Measurements from ENCODE around the gene TEX14.
A peak's percentile ranks its signal among the peaks of the same experiment; 100 is the strongest.

TEX14 gene

DNA sequence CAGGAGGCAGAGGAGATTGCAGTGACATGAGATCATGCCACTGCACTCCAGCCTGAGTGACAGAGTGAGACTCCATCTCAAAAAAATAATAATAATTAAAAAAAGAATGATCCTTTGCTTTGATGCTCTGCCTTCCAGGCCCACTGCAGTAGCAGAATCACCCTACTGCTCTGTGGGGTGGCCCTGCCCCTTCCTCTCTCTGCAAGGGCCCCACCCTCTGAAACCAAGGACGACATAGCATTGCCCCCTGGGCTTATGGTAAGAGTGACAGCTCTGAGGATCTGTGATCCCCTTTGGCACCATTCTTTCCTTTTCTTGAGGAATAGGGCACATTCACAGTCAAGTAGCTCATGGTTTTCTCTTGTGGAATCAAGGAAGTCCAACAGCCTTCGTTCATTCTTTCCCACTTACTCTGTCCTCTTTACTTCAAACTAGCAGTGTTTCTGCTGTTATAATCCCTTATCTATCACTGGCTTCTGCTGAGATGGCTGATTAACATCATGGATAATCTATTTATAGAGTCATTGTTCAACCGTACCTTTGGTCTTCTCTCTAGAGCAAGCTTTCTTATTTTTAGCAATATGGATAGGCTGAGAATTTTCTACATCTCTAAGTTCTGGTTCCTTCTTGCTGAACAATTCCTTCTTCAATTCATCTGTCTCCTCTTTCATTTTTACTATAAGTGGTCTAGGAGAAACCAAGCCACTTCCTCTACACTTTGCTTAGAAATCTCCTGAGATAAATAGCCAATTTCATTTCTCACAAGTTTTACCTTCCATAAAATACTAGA is 14.7 kb upstream of the TEX14 start:
- Histone ChIP-seq H3K27me3 (ENCODE audit: control insufficient read depth, insufficient read depth, low read length) (no peaks in the 10 kb centered on the region), H3K36me3 (ENCODE audit: control insufficient read depth, insufficient read depth, low read length) (no peaks in the 10 kb centered on the region), H3K4me3 (ENCODE audit: low read length) (no peak overlapping the region), H3K27ac (ENCODE audit: low read length) (no peak overlapping the region), H3K9me3 (ENCODE audit: control insufficient read depth, insufficient read depth, low read length) (no peaks in the 10 kb centered on the region), H3K4me1 (ENCODE audit: control insufficient read depth, insufficient read depth, low read length) (no peaks in the 10 kb centered on the region)
- WGBS (ENCODE audit: insufficient coverage, insufficient read length), result no CpG with 5 or more reads among the region's 3 CpGs
- no peak for DNase-seq (ENCODE audit: low read depth, low spot score)

DNA sequence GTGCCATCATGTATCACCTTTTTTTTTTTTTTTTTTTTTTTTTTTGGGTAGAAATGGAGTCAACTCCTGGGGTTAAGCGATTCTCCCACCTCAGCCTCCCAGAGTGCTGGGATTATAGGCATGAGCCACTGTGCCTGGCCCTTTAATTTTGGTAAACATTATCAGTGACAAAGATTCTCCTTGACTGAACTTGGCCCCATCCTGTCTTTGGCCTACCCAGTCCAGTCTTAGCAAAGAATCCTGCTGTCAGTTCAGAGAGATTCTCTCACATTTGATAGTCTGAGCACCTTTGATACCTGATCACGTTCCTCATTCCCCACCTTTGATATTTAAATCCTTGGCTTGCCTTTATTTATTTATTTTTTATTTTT is 12.1 kb upstream of the TEX14 start:
- H3K27me3 ChIP-seq (ENCODE audit: control insufficient read depth, insufficient read depth, low read length), result no peaks in the 10 kb centered on the region
- WGBS (ENCODE audit: insufficient coverage, insufficient read length), result no CpG with 5 or more reads among the region's 2 CpGs
- H3K36me3 ChIP-seq (ENCODE audit: control insufficient read depth, insufficient read depth, low read length), result no peaks in the 10 kb centered on the region
- no peaks in the 10 kb centered on the region for H3K9me3 ChIP-seq (ENCODE audit: control insufficient read depth, insufficient read depth, low read length)
- no peak overlapping the region for H3K4me3 ChIP-seq (ENCODE audit: low read length)
- H3K27ac ChIP-seq (ENCODE audit: low read length), result no peak overlapping the region
- H3K4me1 ChIP-seq (ENCODE audit: control insufficient read depth, insufficient read depth, low read length), result no peaks in the 10 kb centered on the region
- no peak for DNase-seq (ENCODE audit: low read depth, low spot score)

DNA sequence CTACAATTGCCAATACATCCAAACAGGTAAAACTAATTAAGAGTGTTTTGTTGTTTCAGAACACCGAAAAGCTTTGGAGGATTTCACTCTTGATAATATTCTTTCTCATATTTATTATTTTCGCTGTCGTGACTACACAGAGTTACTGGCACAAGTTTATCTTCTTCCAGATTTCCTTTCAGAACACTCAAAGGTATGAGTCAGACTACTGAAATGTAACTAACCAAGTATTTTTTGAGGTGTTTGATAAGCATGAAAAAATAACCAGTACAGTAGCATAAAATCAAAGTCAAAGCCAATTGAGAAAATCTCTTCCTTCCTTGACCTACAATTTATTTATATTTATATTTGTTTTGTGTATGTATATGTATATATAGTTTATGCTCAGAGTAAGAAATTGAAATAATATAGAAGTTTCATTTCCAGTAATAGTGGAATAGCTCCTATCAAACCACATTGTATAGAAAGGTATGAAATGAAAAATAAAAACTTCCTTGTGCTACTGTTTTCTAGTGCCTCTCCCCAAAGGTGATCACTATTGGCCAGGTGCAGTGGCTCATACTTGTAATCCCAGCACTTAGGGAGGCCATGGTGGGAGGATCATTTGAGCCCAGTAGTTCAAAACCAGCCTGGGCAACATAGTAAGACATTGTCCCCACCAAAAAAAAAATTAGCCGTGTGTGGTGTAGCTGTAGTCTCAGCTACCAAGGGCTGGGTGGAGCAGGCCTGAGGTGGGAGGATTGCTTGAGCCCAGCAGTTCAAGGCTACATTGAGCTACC is 11.5 kb upstream of the TEX14 start:
- Histone ChIP-seq H3K27me3 (ENCODE audit: control insufficient read depth, insufficient read depth, low read length) (no peaks in the 10 kb centered on the region), H3K4me3 (ENCODE audit: low read length) (no peak overlapping the region), H3K9me3 (ENCODE audit: control insufficient read depth, insufficient read depth, low read length) (no peaks in the 10 kb centered on the region), H3K36me3 (ENCODE audit: control insufficient read depth, insufficient read depth, low read length) (no peaks in the 10 kb centered on the region), H3K4me1 (ENCODE audit: control insufficient read depth, insufficient read depth, low read length) (no peaks in the 10 kb centered on the region), H3K27ac (ENCODE audit: low read length) (no peak overlapping the region)
- no CpG with 5 or more reads among the region's 4 CpGs for WGBS (ENCODE audit: insufficient coverage, insufficient read length)
- DNase-seq (ENCODE audit: low read depth, low spot score), result no peak

DNA sequence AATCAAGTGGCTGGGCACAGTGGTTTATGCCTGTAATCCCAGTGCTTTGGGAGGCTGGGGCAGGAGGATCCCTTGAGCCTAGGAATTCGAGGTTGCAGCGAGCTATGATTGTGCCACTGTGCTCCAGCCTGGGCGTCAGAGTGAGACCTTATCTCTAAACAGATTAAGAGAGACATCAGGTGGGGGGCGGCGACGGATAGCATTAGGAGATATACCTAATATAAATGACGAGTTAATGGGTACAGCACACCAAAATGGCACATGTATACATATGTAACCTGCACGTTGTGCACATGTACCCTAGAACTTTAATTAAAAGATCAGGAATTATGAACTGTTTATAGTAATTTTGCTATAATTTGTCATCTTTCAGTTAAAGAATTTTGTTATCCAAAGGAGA is 10.9 kb upstream of the TEX14 start:
- no peaks in the 10 kb centered on the region for H3K36me3 ChIP-seq (ENCODE audit: control insufficient read depth, insufficient read depth, low read length)
- H3K9me3 ChIP-seq (ENCODE audit: control insufficient read depth, insufficient read depth, low read length), result no peaks in the 10 kb centered on the region
- no CpG with 5 or more reads among the region's 8 CpGs for whole genome bisulfite sequencing (ENCODE audit: insufficient coverage, insufficient read length)
- DNase-seq (ENCODE audit: low read depth, low spot score), result no peak
- H3K27ac ChIP-seq (ENCODE audit: low read length), result no peak overlapping the region
- H3K4me1 ChIP-seq (ENCODE audit: control insufficient read depth, insufficient read depth, low read length), result no peaks in the 10 kb centered on the region
- no peak overlapping the region for H3K4me3 ChIP-seq (ENCODE audit: low read length)
- no peaks in the 10 kb centered on the region for H3K27me3 ChIP-seq (ENCODE audit: control insufficient read depth, insufficient read depth, low read length)

DNA sequence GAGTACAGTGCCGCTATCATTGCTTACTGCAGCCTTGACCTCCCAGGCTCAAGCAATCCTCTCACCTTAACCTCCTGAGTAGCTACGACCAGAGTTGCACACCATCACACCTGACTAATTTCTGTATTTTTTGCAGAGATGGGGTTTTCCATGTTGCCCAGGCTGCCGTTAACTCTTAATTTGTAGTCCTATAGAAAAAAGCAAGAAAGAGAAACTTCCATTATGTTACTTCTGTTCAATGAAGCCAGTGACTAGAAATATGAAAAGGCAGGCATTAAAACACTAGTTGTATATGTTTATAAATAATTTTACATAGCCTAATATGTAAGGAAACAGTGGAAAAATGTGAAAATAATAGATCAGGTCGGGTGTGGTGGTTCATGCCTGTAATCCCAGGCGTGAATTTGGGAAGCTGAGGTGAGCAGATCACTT is 10.2 kb upstream of the TEX14 start:
- H3K27ac ChIP-seq (ENCODE audit: low read length), result no peak overlapping the region
- no CpG with 5 or more reads among the region's 5 CpGs for WGBS (ENCODE audit: insufficient coverage, insufficient read length)
- no peaks in the 10 kb centered on the region for H3K9me3 ChIP-seq (ENCODE audit: control insufficient read depth, insufficient read depth, low read length)
- no peaks in the 10 kb centered on the region for H3K27me3 ChIP-seq (ENCODE audit: control insufficient read depth, insufficient read depth, low read length)
- no peak overlapping the region for H3K4me3 ChIP-seq (ENCODE audit: low read length)
- no peaks in the 10 kb centered on the region for H3K4me1 ChIP-seq (ENCODE audit: control insufficient read depth, insufficient read depth, low read length)
- H3K36me3 ChIP-seq (ENCODE audit: control insufficient read depth, insufficient read depth, low read length), result no peaks in the 10 kb centered on the region
- DNase-seq (ENCODE audit: low read depth, low spot score), result no peak

DNA sequence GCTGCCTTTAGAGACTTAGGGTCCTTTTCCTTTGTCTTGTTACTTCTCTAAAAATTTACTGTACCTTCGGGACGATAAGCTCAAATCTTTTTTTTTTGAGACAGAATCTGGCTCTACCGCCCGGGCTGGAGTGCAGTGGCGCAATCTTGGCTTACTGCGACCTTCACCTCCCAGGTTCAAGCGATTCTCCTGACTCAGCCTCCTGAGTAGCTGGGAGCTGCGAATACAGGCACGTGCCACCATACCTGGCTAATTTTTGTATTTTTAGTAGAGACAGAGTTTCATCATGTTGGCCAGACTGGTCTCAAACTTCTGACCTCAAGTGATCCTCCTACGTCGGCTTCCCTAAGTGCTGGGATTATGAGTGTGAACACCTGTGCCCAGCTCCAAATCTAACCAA is 7.9 kb upstream of the TEX14 start:
- no peak overlapping the region for H3K4me3 ChIP-seq (ENCODE audit: low read length)
- H3K9me3 ChIP-seq (ENCODE audit: control insufficient read depth, insufficient read depth, low read length), result no peaks in the 10 kb centered on the region
- WGBS (ENCODE audit: insufficient coverage, insufficient read length), result no CpG with 5 or more reads among the region's 11 CpGs
- no peaks in the 10 kb centered on the region for H3K4me1 ChIP-seq (ENCODE audit: control insufficient read depth, insufficient read depth, low read length)
- no peaks in the 10 kb centered on the region for H3K27me3 ChIP-seq (ENCODE audit: control insufficient read depth, insufficient read depth, low read length)
- H3K27ac ChIP-seq (ENCODE audit: low read length), result no peak overlapping the region
- DNase-seq (ENCODE audit: low read depth, low spot score), result no peak
- H3K36me3 ChIP-seq (ENCODE audit: control insufficient read depth, insufficient read depth, low read length), result no peaks in the 10 kb centered on the region

DNA sequence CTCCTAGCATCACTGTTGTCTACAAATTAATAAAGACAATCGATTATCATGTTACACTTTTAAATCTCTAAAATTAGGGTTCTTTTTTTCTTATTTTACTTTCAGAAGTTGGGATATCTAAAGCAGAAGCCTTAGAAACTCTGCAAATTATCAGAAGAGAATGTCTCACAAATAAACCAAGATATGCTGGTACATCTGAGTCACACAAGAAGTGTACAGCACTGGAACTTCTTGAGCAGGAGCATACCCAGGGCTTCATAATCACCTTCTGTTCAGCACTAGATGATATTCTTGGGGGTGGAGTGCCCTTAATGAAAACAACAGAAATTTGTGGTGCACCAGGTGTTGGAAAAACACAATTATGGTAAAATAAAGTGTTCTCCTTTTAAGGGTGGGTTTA is 3.0 kb upstream of the TEX14 start:
- Histone ChIP-seq H3K4me3 (ENCODE audit: low read length) (no peak overlapping the region), H3K27ac (ENCODE audit: low read length) (no peak overlapping the region), H3K36me3 (ENCODE audit: control insufficient read depth, insufficient read depth, low read length) (no peaks in the 10 kb centered on the region), H3K9me3 (ENCODE audit: control insufficient read depth, insufficient read depth, low read length) (no peaks in the 10 kb centered on the region), H3K27me3 (ENCODE audit: control insufficient read depth, insufficient read depth, low read length) (no peaks in the 10 kb centered on the region), H3K4me1 (ENCODE audit: control insufficient read depth, insufficient read depth, low read length) (no peaks in the 10 kb centered on the region)
- no CpG with 5 or more reads among the region's 1 CpG for WGBS (ENCODE audit: insufficient coverage, insufficient read length)
- no peak for DNase-seq (ENCODE audit: low read depth, low spot score)

DNA sequence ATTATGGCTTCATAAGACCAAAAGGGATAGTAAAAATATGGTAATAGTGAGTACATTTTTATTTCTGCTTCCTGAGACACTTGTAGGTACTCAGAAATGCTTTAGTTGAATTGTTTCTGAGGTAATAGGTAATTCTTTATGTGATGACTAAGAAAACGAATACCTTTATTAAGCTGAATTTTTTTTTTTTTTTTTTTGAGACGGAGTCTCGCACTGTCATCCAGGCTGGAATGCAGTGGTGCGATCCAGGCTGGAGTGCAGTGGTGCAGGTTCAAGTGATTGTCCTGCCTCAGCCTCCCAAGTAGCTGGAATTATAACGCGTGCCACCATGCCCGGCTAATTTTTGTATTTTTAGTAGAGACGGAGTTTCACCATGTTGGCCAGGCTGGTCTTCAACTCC is 2.5 kb upstream of the TEX14 start:
- Histone ChIP-seq H3K4me1 (ENCODE audit: control insufficient read depth, insufficient read depth, low read length) (no peaks in the 10 kb centered on the region), H3K4me3 (ENCODE audit: low read length) (no peak overlapping the region), H3K9me3 (ENCODE audit: control insufficient read depth, insufficient read depth, low read length) (no peaks in the 10 kb centered on the region), H3K27me3 (ENCODE audit: control insufficient read depth, insufficient read depth, low read length) (no peaks in the 10 kb centered on the region), H3K36me3 (ENCODE audit: control insufficient read depth, insufficient read depth, low read length) (no peaks in the 10 kb centered on the region), H3K27ac (ENCODE audit: low read length) (no peak overlapping the region)
- WGBS (ENCODE audit: insufficient coverage, insufficient read length), result no CpG with 5 or more reads among the region's 8 CpGs
- no peak for DNase-seq (ENCODE audit: low read depth, low spot score)

DNA sequence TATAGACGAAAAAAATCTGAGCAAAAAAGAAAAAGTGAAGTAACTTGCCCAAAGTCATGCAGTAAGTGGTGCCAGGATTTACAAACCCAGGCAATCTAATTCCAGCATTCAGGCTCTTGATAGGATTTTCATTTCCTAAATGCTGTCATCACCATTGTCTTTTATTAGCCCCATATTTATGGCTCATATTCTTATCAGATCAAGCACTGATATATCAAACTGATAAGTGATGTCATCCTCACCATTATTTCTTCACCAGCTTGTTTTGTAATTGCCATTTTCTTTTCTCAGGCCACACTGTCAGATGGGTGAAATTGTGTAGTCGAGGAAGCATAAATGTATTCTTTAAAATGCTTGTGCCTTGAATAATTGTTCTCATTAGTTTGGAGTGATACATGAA is 1.9 kb upstream of the TEX14 start:
- no peaks in the 10 kb centered on the region for H3K36me3 ChIP-seq (ENCODE audit: control insufficient read depth, insufficient read depth, low read length)
- H3K4me1 ChIP-seq (ENCODE audit: control insufficient read depth, insufficient read depth, low read length), result no peaks in the 10 kb centered on the region
- DNase-seq (ENCODE audit: low read depth, low spot score), result no peak
- H3K9me3 ChIP-seq (ENCODE audit: control insufficient read depth, insufficient read depth, low read length), result no peaks in the 10 kb centered on the region
- H3K27ac ChIP-seq (ENCODE audit: low read length), result no peak overlapping the region
- H3K27me3 ChIP-seq (ENCODE audit: control insufficient read depth, insufficient read depth, low read length), result no peaks in the 10 kb centered on the region
- H3K4me3 ChIP-seq (ENCODE audit: low read length), result no peak overlapping the region
- no CpG with 5 or more reads among the region's 2 CpGs for WGBS (ENCODE audit: insufficient coverage, insufficient read length)

DNA sequence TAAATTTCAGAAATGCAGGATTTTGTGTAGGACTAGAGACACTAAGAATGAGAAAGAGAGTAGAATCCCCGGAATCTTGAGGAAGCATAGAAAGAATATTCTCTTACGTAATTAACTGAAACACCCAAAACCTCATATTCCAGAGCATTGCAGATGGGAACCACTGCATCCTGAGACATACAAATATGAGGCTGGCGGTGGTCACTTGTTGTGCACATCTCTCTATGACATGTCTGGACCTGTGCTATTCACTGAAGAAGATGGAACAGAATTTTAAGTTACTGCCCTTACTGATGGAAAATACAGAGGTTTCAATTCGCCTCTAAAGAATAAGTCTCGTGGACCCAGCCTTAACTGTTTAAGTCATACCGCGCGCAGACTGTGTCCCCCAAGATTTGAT is 1.4 kb upstream of the TEX14 start:
- no peak overlapping the region for H3K27ac ChIP-seq (ENCODE audit: low read length)
- H3K36me3 ChIP-seq (ENCODE audit: control insufficient read depth, insufficient read depth, low read length), result no peaks in the 10 kb centered on the region
- H3K4me3 ChIP-seq (ENCODE audit: low read length), result peak overlapping the region; percentile 50; the same call in 1 of the 2 replicates
- no peaks in the 10 kb centered on the region for H3K27me3 ChIP-seq (ENCODE audit: control insufficient read depth, insufficient read depth, low read length)
- no peaks in the 10 kb centered on the region for H3K9me3 ChIP-seq (ENCODE audit: control insufficient read depth, insufficient read depth, low read length)
- H3K4me1 ChIP-seq (ENCODE audit: control insufficient read depth, insufficient read depth, low read length), result no peaks in the 10 kb centered on the region
- WGBS (ENCODE audit: insufficient coverage, insufficient read length), result no CpG with 5 or more reads among the region's 8 CpGs
- DNase-seq (ENCODE audit: low read depth, low spot score), result no peak

Data from iPS DF 6.9 (cell line).